A673 (cell line): ENCODE results near the gene BATF.
A peak's percentile ranks its signal among the peaks of the same experiment; 100 is the strongest.

Experiments used
- CTCF ChIP-seq: fragments of 300-800, 200-600 bp; sonication (generic); conservative IDR thresholded peaks from 2 replicates; pipeline ENCODE4 v1.5.1; 2017; ENCODE audit warnings: low read depth, mild to moderate bottlenecking, antibody characterized with exemption, low read length, moderate library complexity, mixed read lengths
- EZH2 ChIP-seq: fragments of 200-600 bp; sonication (generic); IDR thresholded peaks from 2 replicates; pipeline ENCODE4 v1.6.1; 2017; ENCODE audit warnings: borderline replicate concordance, low read depth, mild to moderate bottlenecking, mixed read lengths, antibody characterized with exemption, low read length; ENCODE audit not compliant: poor library complexity, severe bottlenecking

- TF ChIP-seq EZH2 (no peak), CTCF (peak; percentile 52)
Observed at GRCh38 chr14:75577729-75578101, 55.4 kb downstream of the BATF start.
